ENCODE results near the gene SLC6A3. TPM values are rescaled to one million over a fixed set of nuclear protein-coding genes. Genes with fewer than 3 reads are reported as not detected.

SLC6A3 gene
- total RNA-seq, 1 experiment from 2014 or later = 0.05 TPM

DNA sequence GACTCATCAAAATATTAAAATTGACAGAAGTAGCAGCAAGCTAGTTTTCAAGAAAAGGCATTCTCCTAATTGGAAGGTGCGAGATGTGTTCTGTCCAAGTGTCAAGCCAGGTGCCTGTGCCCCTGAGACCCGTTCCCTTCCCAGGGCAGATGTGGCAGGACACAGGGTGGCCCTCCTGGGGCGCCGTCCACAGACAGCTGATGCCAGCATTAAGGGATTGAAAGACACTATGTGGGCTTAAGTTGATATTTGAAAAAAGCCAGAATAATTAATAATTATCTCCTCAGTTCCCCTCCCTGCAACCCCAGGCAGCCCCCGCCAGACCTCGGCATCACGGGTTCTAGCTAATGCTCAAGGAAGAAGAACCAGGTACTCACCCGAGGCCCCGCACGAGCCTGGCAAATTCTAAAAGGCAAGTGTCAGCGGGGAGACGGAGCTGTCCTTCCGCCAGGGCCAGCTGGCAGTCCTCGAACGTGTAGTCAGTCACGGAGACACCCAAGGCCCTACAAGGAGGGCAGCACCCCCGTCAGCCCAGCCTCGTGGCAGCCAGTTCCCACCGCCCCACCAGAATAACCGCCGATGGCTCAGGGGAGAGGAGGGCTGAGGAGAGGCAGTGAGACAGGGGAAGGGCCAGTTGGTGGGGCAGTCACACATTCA lies 29.1 kb upstream of the SLC6A3 start:
- intact Hi-C loops (cut with micrococcal nuclease; ENCODE audit: unreplicated experiment) = no loop called here
- Histone ChIP-seq H3K36me3 (ENCODE audit: control insufficient read depth, insufficient read depth, low read length) (no peaks in the 10 kb centered on the region), H3K4me3 (ENCODE audit: low read depth in 2 of 2, low read length in 2 of 2) (no peak overlapping the region), H3K4me1 (ENCODE audit: control insufficient read depth, insufficient read depth, low read length) (no peaks in the 10 kb centered on the region), H3K27ac (ENCODE audit: low read length) (no peak overlapping the region), H3K27me3 (ENCODE audit: control insufficient read depth, insufficient read depth, low read length) (no peaks in the 10 kb centered on the region), H3K9me3 (ENCODE audit: control insufficient read depth, insufficient read depth, low read depth, low read length) (no peaks in the 10 kb centered on the region)
- no peak for ATAC-seq
- TF ChIP-seq, protein P1, sequence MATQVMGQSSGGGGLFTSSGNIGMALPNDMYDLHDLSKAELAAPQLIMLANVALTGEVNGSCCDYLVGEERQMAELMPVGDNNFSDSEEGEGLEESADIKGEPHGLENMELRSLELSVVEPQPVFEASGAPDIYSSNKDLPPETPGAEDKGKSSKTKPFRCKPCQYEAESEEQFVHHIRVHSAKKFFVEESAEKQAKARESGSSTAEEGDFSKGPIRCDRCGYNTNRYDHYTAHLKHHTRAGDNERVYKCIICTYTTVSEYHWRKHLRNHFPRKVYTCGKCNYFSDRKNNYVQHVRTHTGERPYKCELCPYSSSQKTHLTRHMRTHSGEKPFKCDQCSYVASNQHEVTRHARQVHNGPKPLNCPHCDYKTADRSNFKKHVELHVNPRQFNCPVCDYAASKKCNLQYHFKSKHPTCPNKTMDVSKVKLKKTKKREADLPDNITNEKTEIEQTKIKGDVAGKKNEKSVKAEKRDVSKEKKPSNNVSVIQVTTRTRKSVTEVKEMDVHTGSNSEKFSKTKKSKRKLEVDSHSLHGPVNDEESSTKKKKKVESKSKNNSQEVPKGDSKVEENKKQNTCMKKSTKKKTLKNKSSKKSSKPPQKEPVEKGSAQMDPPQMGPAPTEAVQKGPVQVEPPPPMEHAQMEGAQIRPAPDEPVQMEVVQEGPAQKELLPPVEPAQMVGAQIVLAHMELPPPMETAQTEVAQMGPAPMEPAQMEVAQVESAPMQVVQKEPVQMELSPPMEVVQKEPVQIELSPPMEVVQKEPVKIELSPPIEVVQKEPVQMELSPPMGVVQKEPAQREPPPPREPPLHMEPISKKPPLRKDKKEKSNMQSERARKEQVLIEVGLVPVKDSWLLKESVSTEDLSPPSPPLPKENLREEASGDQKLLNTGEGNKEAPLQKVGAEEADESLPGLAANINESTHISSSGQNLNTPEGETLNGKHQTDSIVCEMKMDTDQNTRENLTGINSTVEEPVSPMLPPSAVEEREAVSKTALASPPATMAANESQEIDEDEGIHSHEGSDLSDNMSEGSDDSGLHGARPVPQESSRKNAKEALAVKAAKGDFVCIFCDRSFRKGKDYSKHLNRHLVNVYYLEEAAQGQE (IDR thresholded peaks at IDR 0.05; ENCODE audit: insufficient read depth in 1 of 2, low read depth in 2 of 2, low read length in 1 of 2) = no peak
- TF ChIP-seq, protein P2, sequence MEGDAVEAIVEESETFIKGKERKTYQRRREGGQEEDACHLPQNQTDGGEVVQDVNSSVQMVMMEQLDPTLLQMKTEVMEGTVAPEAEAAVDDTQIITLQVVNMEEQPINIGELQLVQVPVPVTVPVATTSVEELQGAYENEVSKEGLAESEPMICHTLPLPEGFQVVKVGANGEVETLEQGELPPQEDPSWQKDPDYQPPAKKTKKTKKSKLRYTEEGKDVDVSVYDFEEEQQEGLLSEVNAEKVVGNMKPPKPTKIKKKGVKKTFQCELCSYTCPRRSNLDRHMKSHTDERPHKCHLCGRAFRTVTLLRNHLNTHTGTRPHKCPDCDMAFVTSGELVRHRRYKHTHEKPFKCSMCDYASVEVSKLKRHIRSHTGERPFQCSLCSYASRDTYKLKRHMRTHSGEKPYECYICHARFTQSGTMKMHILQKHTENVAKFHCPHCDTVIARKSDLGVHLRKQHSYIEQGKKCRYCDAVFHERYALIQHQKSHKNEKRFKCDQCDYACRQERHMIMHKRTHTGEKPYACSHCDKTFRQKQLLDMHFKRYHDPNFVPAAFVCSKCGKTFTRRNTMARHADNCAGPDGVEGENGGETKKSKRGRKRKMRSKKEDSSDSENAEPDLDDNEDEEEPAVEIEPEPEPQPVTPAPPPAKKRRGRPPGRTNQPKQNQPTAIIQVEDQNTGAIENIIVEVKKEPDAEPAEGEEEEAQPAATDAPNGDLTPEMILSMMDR (IDR thresholded peaks at IDR 0.05) = no peak
- no peak for TF ChIP-seq TCF7L2 (IDR thresholded peaks at IDR 0.05; ENCODE audit: low read depth, low read length)
- TF ChIP-seq POLR2AphosphoS5 (IDR thresholded peaks at IDR 0.05; ENCODE audit: low read depth, low read length) = no peak
- no peak for TF ChIP-seq SIN3A (IDR thresholded peaks at IDR 0.05; ENCODE audit: borderline replicate concordance, insufficient read depth, low read depth, low read length)
- BruUV-seq (replicated peaks) = no TSS peak
- ChIA-PET CTCF (no interaction called here), POLR2A (no interaction called here)
- no peak for DNase-seq (ENCODE audit: low read depth, low spot score)
- in situ Hi-C loops (cut with HindIII; ENCODE audit: low pct_unique_long_range_greater_than_20kb, low sequenced_read_pairs) = no loop called here

DNA sequence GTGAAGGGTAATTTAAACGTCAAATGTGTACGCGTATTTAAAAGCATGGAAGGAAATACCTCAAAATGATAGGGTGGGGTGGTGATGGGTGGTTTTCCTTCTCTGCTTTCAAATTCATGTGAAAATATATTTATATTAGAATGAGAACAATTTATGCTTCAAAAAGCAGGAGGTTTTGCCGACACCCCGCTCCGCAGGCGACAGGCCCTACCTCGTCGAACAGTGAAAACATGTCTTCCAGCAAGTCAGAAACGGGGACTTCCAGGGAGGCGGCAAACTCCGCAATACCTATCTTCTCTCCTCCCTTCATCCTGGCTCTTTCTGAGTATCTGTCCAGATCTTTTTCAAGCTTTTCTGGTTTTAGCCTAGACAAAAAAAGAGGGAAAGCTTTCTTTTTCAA lies 28.5 kb upstream of the SLC6A3 start:
- ATAC-seq = no peak
- H3K9me3 ChIP-seq (ENCODE audit: control insufficient read depth, insufficient read depth, low read depth, low read length) = no peaks in the 10 kb centered on the region
- ChIA-PET CTCF (no interaction called here), POLR2A (no interaction called here)
- no peaks in the 10 kb centered on the region for H3K36me3 ChIP-seq (ENCODE audit: control insufficient read depth, insufficient read depth, low read length)
- no peak overlapping the region for H3K27ac ChIP-seq (ENCODE audit: low read length)
- no peaks in the 10 kb centered on the region for H3K4me1 ChIP-seq (ENCODE audit: control insufficient read depth, insufficient read depth, low read length)
- in situ Hi-C loops (cut with HindIII; ENCODE audit: low pct_unique_long_range_greater_than_20kb, low sequenced_read_pairs) = no loop called here
- no peak for DNase-seq (ENCODE audit: low read depth, low spot score)
- BruUV-seq (replicated peaks) = TSS peak; percentile 40
- intact Hi-C loops (cut with micrococcal nuclease; ENCODE audit: unreplicated experiment) = no loop called here
- H3K4me3 ChIP-seq (ENCODE audit: low read depth in 2 of 2, low read length in 2 of 2) = no peak overlapping the region
- no peaks in the 10 kb centered on the region for H3K27me3 ChIP-seq (ENCODE audit: control insufficient read depth, insufficient read depth, low read length)
- no peak for TF ChIP-seq TCF7L2 (IDR thresholded peaks at IDR 0.05; ENCODE audit: low read depth, low read length)
- TF ChIP-seq POLR2AphosphoS5 (IDR thresholded peaks at IDR 0.05; ENCODE audit: low read depth, low read length) = no peak
- TF ChIP-seq, protein P2 (IDR thresholded peaks at IDR 0.05) = no peak

Measured in Panc1 (cell line).